GM10266 (cell line): ENCODE data around the gene NUDT3.

Source experiments
- DNase-seq: peaks from one replicate; pipeline ENCODE4 v3.0.0; 2012; ENCODE audit errors: extremely low spot score
- TF ChIP-seq, protein P1 (sequence below): IDR thresholded peaks from 2 replicates; pipeline ENCODE4 v1.5.1; 2012; ENCODE audit warnings: mild to moderate bottlenecking, low read depth; ENCODE audit not compliant: control insufficient read depth, insufficient read depth; ENCODE audit errors: missing control alignments

Gene NUDT3

GRCh38 chr6:34285448-34286164 is 106.9 kb downstream of the NUDT3 start:
- TF ChIP-seq, protein P1, sequence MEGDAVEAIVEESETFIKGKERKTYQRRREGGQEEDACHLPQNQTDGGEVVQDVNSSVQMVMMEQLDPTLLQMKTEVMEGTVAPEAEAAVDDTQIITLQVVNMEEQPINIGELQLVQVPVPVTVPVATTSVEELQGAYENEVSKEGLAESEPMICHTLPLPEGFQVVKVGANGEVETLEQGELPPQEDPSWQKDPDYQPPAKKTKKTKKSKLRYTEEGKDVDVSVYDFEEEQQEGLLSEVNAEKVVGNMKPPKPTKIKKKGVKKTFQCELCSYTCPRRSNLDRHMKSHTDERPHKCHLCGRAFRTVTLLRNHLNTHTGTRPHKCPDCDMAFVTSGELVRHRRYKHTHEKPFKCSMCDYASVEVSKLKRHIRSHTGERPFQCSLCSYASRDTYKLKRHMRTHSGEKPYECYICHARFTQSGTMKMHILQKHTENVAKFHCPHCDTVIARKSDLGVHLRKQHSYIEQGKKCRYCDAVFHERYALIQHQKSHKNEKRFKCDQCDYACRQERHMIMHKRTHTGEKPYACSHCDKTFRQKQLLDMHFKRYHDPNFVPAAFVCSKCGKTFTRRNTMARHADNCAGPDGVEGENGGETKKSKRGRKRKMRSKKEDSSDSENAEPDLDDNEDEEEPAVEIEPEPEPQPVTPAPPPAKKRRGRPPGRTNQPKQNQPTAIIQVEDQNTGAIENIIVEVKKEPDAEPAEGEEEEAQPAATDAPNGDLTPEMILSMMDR = no peak
- DNase-seq = no peak

DNA sequence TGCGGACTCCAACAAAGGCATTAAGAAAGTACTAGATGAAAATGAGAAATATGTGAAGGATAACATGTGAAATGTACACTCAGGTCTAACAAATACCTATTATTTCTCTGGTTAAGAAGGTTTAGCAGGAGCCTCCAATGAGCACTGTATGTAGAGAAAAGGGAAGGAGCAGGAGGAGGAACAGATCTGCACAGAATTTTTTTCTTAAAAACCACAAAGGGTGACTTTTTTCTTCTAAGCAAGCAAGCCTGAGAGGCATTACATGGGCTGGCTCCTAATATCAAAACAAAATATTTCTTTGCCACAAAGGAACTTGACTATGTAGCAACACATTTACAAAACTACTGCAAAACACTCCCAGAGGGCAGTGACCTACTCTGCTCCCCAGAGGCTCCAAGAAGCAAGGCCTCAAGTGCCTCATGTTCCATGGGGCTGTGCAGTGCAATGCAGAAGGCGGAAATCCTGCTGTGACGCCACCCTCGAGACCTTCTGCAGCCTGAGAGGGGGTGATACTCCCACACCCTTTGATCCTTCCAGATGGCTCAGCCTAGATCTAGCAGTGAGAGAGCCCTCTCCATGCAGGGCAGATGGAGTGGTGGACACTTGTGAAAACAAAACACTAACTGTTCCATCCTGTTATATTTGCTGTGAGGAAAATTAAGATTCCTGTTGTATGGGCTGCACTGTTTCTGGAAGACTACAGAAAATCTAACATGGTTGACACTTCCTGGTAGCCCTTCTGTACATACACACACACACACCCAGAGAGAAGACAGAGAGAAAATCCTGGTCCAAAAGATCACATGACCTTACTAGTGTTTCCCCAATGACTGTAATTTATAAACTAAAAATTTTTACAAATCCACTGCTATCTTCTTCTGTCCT is 107.7 kb downstream of the NUDT3 start:
- TF ChIP-seq, protein P1 = no peak
- DNase-seq = no peak

- no peak for DNase-seq
- TF ChIP-seq, protein P1 = no peak
These were observed 110.7 kb downstream of the NUDT3 start for GRCh38 chr6:34281702-34282334.

- DNase-seq = no peak
These were observed 112.3 kb downstream of the NUDT3 start for GRCh38 chr6:34280216-34280615.

GRCh38 chr6:34278833-34279232 is 113.6 kb downstream of the NUDT3 start:
- TF ChIP-seq, protein P1 = no peak
- DNase-seq = no peak

More at GRCh38 chr6:34280216-34280615, 112.3 kb downstream of the NUDT3 start:
- TF ChIP-seq, protein P1 = no peak

GRCh38 chr6:34277763-34278112 is 114.7 kb downstream of the NUDT3 start:
- TF ChIP-seq, protein P1 = no peak
- DNase-seq = no peak
